KOPT-K1 (cell line): ENCODE measurements around the gene SLIT3.

ENCODE experiments used
- H3K27ac ChIP-seq: fragments of 200-600 bp; sonication (generic); 2 replicates; pipeline ENCODE4 v1.5.1; 2016; ENCODE audit warnings: antibody characterized with exemption, mild to moderate bottlenecking, low read depth, low read length; ENCODE audit not compliant: poor library complexity, severe bottlenecking
- H3K36me3 ChIP-seq: fragments of 200-600 bp; sonication (generic); 2 replicates; pipeline ENCODE4 v1.5.1; 2017; ENCODE audit warnings: antibody characterized with exemption, mild to moderate bottlenecking, low read length, moderate library complexity; ENCODE audit not compliant: insufficient read depth
- H3K9me3 ChIP-seq: fragments of 200-600 bp; sonication (generic); 2 replicates; pipeline ENCODE4 v1.5.1; 2017; ENCODE audit warnings: antibody characterized with exemption, low read length, mild to moderate bottlenecking; ENCODE audit not compliant: insufficient read depth, poor library complexity, severe bottlenecking

SLIT3 gene

DNA sequence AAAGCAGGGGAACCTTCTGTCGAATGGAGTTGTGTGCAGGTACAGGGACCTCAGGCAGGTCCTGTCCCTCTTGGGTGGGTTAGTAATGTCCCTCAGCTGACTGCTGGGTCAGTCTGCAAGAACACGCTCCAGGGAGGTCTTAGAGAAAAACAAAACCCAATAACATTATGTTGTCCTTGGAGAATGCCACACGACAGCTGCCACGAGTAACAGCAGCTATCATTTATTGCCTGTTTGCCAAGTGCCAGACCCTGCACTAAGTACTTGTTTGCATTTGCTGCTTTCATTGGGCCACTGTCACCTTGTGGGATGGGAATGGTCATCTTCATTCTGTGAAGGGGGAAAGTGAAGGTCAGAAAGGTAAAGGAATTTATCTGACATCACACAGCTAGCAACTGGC lies 310.3 kb downstream of the SLIT3 start:
- no peaks in the 10 kb centered on the region for H3K36me3 ChIP-seq
- H3K27ac ChIP-seq, result no peak overlapping the region
- no peaks in the 10 kb centered on the region for H3K9me3 ChIP-seq

DNA sequence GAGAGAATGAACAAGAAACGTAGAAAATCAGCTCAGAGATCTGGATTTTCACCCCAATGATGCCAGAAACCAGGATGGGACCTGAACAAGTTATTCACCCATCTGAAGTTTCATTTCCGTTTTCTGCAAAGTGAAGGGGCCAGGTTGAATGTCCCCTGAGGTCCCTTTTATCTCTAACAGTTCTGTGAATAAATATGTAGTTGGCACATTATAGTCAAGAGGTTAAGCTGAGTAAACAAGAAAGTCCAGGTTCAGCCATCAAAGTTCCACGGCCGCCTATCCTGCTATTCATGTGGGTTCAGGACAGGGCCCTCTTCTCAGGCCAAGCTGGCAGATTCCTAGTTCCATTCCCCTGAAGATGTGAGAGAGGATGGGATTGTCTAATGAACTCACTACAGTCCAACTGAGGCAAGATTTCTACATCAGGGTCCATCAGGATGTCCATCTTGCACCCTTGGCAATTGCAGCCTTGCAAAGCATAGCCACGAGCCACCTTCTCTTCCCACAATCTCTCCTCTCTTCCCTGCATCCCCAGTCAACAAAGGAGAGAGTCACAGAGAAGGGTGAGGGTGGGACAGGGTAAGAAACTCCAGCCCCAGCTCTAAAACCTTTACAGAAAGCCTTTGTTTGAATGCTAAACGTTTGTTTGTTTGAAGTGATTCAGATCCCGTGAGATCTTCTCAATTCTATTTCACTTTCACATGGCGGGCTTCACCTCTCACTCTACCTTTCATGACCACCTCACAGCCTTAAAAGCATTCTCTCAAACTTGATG lies 311.0 kb downstream of the SLIT3 start:
- Histone ChIP-seq H3K36me3 (no peaks in the 10 kb centered on the region), H3K27ac (no peak overlapping the region), H3K9me3 (no peaks in the 10 kb centered on the region)

DNA sequence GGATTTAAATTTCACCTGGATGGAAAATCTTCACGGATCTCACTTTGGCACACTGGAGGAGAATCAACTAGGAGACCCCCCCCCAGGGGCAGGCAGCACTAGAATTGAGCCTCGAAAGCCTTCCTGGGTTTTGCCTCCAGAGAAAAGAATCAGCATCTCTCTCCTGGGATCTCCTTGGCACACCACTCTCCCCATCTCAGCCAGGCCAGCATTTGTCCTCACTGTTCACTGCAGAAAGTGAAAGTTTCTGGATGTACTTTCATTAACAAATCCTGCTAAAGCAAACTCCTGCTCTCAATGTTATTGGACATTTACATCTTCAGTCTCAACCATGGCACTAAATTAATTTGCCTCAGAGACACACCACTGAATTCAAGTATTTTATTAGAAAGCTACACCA lies 312.2 kb downstream of the SLIT3 start:
- Histone ChIP-seq H3K27ac (no peak overlapping the region), H3K9me3 (no peaks in the 10 kb centered on the region), H3K36me3 (no peaks in the 10 kb centered on the region)

DNA sequence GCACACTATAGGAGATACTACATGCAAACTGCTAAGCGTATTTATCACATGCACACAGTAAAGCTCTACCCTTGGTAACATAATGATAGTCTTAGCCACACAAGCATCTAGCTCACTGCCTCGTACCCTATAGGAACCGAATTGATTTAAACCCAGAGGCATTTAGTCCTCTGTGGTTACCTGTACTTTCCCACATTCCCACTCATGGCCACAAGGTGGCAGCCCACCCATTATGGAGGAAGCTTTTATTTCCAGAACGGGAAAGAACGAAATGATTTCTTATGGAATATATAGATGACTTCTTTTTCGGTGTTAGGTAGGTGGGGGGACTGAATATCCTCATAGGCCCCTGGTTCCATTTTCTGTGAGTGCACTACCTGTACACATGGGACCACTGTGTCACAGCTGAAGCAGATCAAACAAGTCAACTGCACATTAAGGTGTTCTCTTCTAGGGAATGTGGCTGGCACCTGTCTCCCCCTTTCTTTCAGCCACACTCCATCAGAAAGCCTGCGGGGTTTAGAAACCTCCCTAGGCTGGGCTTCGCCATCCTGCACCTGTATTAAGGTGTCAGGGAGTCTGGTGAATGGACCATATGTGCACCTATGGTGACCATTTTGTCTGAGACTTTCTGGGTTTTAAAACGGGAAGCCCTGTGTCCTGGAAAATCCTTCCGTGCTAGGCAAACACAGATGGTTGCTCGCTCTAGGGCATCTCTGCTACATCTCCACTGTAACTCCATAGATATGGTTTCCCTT lies 313.2 kb downstream of the SLIT3 start:
- Histone ChIP-seq H3K27ac (no peak overlapping the region), H3K9me3 (no peaks in the 10 kb centered on the region), H3K36me3 (no peaks in the 10 kb centered on the region)

DNA sequence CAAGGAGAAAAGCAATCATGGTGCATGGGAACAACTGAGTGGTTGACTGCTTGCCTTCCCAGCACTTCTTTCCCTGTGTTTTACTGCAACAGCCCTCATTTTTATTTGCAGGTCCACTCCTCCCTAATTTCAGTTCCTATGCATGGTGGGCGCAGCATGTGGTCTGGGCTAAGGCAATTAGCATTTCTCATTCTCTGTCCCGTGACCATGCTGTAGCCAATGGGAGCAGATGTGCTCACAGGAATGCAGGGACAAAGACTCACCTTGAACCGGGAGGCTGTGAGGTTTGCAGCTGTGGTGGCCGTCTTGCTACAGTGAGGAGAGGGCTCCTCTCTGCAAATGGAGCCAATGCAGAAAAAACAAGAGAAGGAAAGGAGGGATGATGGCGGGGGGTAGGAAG lies 315.5 kb downstream of the SLIT3 start:
- Histone ChIP-seq H3K36me3 (no peaks in the 10 kb centered on the region), H3K9me3 (no peaks in the 10 kb centered on the region), H3K27ac (no peak overlapping the region)

DNA sequence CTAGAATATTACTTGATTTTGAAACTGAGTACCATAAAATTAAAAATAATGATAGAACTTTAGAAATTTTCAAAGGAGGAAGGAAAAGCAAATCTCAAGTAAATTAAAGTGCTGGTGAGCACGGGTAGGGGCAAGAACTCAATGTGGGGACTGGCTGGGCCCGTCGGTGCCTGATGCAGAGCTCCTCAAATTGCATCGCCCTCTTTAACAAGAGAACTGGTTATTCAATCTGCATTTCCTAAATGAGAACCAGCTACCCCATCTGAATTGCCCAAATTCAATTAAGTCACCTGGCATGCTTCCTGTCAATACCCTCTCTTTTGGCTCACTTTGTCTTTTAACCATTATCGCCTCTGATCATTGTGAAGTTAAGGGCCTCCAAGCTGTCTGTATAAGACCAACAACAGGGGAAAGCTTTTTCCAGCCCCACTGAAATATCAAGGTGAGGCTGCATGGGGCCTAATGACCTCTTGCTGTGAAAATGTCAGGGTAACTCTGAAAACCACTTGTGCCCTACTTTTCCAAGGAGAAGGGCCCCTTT lies 316.7 kb downstream of the SLIT3 start:
- H3K27ac ChIP-seq, result no peak overlapping the region
- no peaks in the 10 kb centered on the region for H3K9me3 ChIP-seq
- no peaks in the 10 kb centered on the region for H3K36me3 ChIP-seq

DNA sequence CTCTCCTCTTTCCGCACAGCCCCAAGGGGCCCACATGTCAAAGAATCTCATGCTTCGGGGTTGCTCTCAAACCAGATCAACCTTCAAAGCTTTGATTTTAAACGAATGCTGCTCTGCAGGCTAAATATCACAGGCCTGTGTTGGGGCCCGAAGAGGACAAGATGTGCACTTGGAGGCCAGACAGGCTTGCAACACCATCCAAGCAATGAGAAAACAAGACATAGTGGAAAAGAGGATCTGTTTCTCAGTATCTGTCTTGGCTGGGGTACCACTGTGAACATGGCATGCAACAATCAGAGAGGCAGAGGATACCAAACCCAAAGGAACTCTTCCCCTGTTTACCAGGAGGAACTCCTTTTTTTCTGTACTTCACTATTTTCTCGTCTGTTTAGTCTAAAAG lies 321.8 kb downstream of the SLIT3 start:
- no peak overlapping the region for H3K27ac ChIP-seq

DNA sequence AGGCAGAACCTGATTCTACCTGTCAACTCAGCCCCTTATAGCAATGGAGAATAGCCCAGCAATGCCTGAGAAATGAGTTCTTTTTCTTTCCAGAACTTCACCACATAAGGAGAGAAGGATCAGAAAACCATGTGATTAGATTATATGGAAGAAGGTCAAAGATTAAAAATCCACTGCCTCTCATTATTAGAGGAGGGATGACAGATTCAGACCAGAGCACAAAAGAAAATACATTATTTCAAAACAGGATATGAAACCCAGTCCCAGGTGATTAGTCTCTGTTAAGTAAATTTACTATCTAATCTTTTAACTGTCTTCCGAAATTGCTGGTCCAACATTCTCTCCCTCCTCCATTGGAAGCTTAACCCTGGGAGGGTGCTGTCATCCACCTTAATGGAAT lies 322.4 kb downstream of the SLIT3 start:
- Histone ChIP-seq H3K36me3 (no peaks in the 10 kb centered on the region), H3K27ac (no peak overlapping the region), H3K9me3 (no peaks in the 10 kb centered on the region)

More for the DNA sequence above, 321.8 kb downstream of the SLIT3 start:
- H3K9me3 ChIP-seq, result no peaks in the 10 kb centered on the region
- no peaks in the 10 kb centered on the region for H3K36me3 ChIP-seq

DNA sequence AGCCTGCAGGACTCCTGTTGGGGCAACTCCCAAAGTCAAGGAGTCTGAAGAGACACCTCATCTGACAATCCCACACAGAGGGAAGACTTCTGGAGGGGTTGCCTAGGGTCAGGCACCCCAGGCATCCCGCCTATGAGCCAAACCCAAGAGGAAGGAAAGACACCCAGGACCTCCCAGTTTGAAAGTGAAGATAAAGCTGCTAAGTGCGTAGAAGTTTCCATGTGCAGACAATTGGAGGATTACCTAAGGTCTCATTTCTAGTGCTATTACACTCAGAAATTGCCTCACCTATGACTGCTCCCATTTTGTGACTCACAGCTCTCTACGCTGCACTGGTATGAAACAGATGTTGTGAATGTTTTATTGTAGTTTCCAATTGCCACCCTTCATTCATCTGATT lies 322.9 kb downstream of the SLIT3 start:
- no peaks in the 10 kb centered on the region for H3K36me3 ChIP-seq
- no peak overlapping the region for H3K27ac ChIP-seq
- H3K9me3 ChIP-seq, result no peaks in the 10 kb centered on the region

DNA sequence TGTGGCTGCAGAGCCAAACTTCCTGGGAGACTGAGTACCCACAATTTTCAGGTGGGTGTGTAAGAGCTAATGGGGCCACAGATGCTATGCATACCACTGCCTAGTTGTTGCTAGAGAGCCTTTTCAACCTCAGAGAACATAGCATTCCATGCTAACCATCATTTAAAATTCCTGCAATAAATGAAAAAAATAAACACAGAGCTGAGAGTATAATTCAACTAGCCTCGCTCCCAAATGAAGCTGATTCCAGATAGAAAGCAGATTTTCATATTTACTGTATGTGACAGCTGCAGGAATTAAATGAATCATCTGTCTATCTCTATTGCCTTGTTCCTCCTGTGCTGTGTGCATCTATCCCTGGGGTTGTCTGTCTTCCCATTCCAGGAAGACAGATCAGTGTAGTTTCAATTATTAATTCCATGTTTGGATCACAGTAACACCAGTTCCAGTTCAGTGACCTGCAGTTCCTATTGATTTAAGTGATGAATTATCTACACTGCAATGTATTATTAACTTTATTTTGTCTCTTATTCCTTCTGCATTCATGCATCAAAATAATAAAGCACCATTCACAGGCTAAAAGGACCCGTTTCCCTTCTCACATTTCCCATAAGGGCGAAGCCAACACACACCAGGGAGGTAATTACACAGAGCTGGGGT lies 324.5 kb downstream of the SLIT3 start:
- H3K27ac ChIP-seq, result no peak overlapping the region
- no peaks in the 10 kb centered on the region for H3K9me3 ChIP-seq
- H3K36me3 ChIP-seq, result no peaks in the 10 kb centered on the region

DNA sequence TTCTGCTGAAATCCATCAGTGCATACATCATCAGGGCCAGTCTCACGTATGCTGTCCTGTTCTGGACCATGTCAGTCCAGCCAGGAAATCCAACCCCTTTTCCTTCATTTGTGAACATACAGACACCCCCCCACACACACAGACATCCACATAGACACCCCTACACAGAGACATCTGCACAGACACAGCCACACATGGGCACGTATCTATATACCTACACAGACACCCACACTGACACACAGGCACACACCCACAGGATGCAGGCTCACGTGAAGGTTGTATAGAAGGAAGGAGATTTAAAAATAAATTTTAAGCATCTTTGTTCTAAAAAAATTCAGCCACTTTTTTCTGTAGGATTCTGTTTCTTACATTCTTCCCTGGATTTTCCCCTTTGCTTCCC lies 325.6 kb downstream of the SLIT3 start:
- H3K36me3 ChIP-seq, result no peaks in the 10 kb centered on the region
- H3K9me3 ChIP-seq, result no peaks in the 10 kb centered on the region
- H3K27ac ChIP-seq, result no peak overlapping the region

DNA sequence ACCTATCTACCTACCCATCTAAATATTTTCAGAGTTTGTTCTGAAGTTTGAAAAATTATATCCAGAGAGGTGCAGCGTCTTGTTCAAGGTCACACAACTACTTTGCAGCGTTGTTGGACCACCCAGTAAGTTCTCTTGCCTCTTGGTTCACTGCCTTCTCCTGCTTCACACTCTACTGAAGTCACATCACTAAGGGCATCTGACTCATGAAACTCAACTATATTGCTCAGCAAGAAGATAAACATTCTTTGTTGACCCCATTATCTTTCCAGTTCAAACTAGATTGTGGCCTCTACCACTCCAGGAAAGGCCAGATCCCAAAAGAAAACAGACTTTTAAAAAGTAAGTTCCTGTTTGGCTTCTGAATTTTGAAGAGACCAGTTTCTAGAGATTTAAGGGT lies 326.9 kb downstream of the SLIT3 start:
- no peak overlapping the region for H3K27ac ChIP-seq
- no peaks in the 10 kb centered on the region for H3K36me3 ChIP-seq

DNA sequence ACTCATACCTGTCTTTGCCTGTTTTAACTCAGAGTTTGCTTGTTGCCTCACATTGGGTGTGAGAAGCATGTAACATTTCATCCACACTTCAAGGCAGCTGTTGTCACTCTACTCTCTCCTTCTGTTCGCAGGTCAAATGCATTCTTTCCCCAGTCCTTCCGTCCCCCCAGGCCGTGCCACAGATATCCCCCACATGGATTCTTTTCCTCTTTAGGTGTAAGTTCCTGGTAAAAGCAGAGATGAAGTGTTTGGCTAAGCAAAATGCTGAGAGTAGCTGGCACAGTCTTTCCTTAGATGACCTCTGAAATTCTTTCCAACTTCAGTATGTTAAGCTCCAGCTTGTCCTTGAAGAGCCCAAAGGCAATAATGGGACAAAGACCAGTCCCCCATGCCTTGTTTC lies 328.2 kb downstream of the SLIT3 start:
- H3K36me3 ChIP-seq, result no peaks in the 10 kb centered on the region
- H3K27ac ChIP-seq, result no peak overlapping the region
- H3K9me3 ChIP-seq, result no peaks in the 10 kb centered on the region

More for the DNA sequence above, 326.9 kb downstream of the SLIT3 start:
- no peaks in the 10 kb centered on the region for H3K9me3 ChIP-seq

DNA sequence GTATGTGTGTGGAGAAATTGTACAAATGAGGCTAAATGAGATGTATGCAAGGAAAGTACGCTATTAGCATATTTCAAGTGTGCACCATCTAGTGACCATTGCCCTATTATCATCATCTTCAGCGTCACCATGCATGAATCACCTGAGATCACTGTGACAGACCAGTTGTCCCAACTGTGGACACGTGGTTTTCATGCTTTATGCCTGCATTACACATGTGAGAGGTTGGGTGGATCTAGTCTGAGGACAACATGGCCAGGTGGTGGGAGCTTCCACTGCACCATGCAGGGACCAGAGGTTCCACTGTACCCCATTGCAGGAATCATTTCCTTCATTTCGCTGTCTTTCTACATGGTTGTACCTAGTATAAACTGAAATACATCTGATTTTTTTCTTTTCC lies 329.8 kb downstream of the SLIT3 start:
- Histone ChIP-seq H3K36me3 (no peaks in the 10 kb centered on the region), H3K27ac (no peak overlapping the region), H3K9me3 (no peaks in the 10 kb centered on the region)

DNA sequence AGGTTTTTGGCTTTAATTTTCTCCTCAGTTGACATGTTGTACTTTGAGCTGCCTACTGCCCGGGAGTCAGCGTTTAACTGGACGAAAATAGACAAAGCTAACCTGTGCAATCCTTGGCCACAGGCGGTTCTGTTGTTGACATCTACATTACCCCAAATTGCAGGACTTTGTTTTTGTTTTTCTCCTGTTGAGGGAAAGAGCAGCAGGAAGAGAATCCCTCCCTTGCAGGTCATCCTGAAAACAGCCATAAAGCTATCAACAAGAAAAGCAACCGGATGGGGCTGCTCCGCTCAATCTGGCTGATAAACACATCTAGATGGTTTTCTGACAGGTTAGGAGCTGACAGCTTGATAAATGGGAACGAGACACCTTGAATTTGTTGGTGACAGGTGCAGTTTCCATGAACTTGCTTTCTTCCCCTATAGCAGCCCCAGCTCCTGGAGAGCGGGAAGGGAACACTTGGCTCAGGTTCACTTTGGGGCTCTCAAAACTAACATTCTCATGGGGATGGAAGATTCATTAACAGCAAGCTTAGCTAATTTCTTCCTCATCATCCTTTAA lies 331.5 kb downstream of the SLIT3 start:
- Histone ChIP-seq H3K27ac (no peak overlapping the region), H3K36me3 (no peaks in the 10 kb centered on the region), H3K9me3 (no peaks in the 10 kb centered on the region)
